DMS153 treated with DMSO at 0.1 percent for 48 hours (cell line): ENCODE data around the gene SMIM20.
"Not testable (repeated sequence)": the region's sequence is repeated elsewhere in the genome, so short reads cannot be mapped to it uniquely, and the experiment has no call there.

ENCODE experiments used
- DNase-seq: peaks from one replicate; lab custom pipeline; 2025; ENCODE audit not compliant: unreplicated experiment; lab: John Stamatoyannopoulos, UW

Gene SMIM20

DNA sequence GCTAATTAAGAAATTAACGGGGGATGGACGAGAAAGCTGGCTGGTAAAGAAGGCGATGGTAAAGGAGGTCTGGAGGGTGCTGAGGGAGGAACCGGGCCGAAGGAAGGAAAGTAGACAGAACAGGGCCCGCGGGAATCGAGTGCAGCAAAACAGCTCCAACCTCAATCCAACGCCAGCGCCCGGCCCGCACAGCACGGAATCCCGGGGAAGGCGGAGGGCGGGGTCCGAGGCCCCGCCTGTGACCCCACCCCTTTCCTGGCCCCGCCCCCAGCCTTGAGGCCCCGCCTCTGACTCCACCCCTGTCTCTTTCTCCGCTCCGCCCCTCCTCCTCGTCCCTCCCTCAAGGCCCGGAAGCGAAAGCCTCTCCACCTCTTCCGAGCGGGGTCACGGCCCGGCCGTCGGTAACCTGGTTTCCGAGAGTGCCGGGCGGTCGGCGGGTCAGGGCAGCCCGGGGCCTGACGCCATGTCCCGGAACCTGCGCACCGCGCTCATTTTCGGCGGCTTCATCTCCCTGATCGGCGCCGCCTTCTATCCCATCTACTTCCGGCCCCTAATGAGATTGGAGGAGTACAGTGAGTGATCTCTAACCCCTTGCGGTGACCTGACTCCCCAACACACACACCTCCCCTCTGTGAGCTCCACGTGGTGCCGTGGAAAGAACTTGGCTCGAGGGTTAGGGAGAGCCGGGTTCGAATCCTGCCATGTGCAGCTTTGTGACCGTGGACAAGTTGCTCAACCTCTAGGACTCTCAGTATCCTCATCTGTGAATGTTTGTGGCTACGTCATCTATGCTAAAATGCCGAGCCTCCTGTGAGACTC is at the start of gene SMIM20:
SMIM20 (plus strand) TSS at position 370 of the 819 bp plus-strand sequence; CDS start at position 464, 94 bp downstream.
- DNase-seq: peak; percentile 44

DNA sequence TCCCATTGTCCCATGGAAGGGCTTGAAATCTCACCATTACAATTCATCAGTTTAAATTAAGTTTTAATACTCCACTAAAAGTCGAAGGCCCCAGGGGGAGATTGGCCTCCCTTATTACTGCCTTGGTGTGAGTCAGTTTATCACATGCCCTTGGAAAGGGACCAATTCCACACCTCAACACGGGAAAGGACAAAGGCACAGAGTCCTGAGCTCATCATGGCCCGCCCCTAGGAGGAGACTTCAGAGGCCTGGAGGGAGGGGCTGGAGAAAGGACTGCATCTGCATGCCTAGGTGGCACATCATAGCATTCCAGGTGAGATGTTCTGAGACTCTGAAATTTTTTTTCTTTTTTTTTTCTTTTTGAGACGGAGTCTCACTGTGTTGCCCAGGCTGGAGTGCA is 48.4 kb upstream of the SMIM20 start:
- DNase-seq: no peak

DNA sequence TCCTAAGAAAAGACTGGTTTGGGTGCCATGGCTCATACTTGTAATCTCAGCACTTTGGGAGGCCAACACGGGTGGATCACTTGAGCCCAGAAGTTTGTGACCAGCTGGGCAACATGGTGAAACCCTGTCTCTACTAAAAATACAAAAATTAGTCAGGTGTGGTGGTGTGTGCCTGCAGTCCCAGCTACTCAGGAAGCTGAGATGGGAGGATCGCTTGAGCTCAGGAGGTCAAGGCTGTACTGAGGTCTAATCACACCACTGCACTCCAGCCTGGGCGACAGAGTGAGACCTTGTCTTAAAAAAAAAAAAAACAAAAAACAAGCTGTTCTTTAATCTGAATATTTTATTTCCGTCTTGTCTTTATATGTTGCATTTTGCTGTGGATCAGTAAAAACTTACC is 47.6 kb upstream of the SMIM20 start:
- DNase-seq: not testable (repeated sequence)

DNA sequence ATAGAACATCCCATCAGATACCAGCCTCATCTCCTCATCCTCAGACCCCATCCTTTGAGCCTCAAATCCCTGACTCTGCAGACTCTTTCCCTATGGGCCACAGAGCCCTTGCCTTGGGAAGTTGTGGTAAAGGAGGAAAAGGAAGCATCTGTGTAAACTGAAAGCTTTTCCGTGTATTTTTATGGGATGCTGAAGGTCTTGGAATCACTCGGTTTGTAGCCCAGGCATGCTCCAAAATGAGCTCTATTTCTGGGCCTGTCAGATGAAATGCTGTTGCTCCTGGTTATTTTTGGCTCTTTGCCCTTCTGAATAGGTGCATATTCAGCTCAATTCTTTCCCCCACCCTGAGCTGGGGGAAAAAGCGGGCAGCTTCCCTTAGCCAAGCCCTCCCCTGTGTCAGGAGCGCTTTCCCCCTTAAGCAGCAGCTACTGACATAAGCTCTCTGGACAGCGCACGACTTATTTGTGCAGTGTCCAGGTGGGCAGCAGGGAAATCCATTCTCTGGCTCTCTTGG is 46.2 kb upstream of the SMIM20 start:
- DNase-seq: no peak

- no peak for DNase-seq
These were observed 43.9 kb upstream of the SMIM20 start for GRCh38 chr4:25870081-25870480.

- DNase-seq: no peak
These were observed 41.0 kb upstream of the SMIM20 start for GRCh38 chr4:25872851-25873631.

- no peak for DNase-seq
These were observed 40.3 kb upstream of the SMIM20 start for GRCh38 chr4:25873632-25874129.

GRCh38 chr4:25874655-25875054 is 39.4 kb upstream of the SMIM20 start:
- no peak for DNase-seq

DNA sequence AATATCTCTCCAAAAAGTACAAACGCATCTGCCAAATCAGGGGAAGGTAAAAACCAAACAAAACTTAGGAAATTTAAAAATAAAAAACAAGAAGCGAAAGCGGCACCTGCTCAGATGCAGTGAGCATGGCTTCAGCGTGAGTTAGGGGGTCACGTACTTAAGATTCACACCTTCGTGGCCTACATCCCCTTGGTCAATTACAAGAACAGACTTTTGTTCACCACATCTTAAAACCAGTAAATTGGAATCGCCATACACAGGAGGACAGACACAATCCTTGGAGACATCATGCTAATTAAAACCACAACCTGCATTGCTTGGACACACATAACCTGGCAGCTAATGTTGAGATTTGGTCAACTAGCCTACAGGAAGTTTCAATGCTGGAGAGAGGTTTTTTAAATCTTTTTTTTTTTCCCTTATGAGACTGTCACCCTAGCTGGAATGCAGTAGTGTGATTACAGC is 38.7 kb upstream of the SMIM20 start:
- no peak for DNase-seq

DNA sequence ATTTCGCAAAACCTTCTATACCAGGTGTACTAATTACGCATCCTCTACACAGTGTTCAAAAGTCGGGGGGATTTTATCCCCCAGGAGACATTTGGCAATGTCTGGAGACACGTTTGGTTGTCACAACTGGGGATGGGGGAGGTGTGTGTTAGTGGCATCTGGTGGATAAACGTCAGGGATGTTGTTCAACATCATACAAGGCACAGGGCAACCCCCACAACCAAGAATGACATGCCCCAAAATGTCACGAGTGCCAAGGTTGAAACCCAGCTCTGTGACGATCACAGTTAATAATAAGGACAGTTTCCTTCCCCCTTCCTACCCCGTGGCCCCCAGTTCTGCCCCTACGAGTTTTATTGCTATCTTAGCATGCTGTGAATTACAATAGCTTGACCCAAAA is 35.3 kb upstream of the SMIM20 start:
- no peak for DNase-seq

GRCh38 chr4:25879091-25879584 is 34.9 kb upstream of the SMIM20 start:
- DNase-seq: no peak

DNA sequence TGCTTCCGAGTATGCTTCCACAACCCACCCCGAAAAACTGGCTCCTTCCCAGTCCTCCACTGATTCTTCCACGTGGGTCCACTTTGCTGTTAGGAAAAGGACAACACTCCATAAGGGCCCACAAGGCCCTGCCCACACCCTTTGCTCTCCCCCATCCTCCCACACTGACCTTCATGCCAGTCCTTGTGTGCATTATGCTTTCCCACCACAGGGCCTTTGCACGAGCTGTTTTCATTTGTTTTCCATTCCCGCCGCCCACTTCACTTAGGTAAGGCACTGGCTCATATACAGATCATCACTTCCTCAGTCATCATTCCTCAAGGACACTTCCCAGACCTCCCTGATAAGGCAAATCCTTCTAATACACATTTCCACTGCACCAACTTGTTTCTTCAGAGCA is 34.4 kb upstream of the SMIM20 start:
- DNase-seq: no peak

DNA sequence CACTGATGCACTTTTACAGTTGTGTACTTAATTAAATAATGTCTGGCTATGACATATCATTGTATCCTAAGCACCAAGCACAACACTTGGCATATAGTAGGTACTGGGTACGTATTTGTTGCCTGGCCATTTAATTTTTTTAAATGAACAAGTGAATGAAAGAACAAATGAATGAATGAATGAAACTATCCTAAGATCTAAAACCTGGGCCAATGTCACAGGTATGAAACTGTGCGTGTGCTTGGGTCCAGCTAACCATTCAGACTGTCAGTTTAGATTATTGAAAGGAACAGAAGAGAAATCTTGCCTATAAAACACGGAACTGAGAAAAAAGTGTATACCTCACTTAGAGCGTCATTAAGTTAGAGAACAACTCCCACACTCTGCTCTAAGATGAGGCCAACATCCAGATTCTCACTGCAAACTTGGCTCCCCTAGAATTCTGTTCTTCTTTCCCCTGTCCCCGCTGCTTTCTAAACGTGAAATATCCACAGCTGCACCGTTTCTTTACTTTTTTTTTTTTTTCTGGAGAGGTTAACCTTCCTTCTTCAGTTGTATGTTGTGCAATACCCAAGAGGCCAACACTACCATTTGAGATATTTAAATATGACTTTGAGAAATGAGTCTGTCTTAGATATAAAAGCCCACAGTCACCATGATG is 33.9 kb upstream of the SMIM20 start:
- no peak for DNase-seq

DNA sequence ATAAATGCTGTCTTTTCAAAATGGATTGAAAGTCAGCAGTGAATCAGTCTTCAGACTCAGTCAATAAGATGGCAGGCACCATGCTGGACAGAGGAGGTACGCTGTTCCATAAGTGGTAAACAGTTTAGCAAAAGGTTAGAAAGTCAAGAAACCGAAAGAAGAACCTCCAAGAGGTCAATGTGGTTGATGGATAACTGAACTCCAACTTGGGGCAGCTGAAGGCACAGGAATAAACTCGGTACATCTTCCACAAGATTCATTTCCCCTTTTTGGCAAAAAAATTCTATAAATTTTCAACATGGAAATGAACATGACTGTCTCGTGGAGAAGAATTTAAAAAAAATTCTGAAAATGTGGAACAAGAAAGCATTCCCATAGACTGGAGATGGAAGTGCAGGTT is 32.8 kb upstream of the SMIM20 start:
- DNase-seq: no peak

- DNase-seq: no peak
These were observed 31.8 kb upstream of the SMIM20 start for GRCh38 chr4:25882226-25882625.

GRCh38 chr4:25883565-25883964 is 30.5 kb upstream of the SMIM20 start:
- DNase-seq: no peak

- no peak for DNase-seq
These were observed 29.8 kb upstream of the SMIM20 start for GRCh38 chr4:25884031-25884782.

DNA sequence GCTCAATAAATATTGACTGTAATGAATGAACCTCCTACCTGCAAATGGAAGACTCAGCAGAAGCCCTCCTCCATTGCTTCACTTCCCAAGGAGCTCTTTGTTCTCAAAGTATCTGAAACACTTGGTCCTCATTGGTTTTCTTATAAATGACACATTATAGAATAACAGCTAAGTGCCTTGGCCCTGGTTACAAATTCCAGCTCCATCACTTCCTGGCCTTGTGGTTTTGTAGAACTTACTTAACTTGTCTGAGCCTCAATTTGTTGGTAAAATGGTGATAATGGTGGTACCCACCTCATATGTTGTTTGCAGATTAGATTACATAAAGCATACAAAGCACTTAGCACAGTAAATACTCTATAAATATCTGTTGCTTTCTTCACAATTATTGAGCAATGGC is 25.2 kb upstream of the SMIM20 start:
- no peak for DNase-seq

DNA sequence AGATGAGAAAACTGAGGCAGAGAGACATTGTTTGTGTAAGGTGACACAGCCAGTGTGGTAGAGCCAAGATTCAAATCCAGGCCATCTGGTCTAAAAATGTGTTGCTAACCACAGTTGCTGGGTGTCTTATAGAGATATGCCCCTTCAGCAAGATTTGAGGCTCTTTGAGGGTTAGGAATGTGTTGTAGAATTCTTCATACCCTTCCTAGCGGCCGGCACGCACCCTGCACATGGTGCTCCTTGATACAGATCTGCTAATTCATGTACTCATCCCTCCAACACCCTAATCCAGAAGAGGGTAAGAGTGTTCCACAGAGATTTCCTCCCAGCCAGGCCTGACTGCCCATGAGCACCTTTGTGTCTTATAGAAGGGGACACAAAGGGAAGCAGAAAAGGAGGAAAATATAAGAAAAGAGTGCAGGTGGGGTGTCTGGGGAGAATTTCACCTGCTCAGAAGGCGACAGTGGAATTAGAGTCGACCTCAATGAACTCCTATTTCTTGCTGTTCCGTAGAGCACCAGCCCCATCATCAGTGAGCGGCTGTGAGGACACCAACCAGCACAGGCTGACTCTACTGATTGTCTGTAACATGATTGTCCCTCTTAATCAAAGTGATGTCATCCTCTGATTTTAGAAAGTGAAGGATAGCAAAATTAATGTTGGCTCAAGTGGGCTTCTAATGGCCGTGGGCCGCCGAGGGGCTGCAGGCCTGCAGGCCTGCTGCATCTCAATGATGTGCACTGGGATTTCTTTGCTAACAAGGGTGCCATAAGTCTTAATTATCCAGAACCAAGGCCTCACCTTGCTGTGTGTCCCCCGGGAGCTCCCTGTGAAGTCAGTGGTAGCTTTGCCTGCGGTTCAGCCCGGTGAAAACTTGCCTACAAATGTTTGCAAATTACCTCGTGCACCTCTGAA is 24.2 kb upstream of the SMIM20 start:
- no peak for DNase-seq
